GM19043 (cell line): Measurements from ENCODE around the gene PITX1.

ENCODE experiments used
- ATAC-seq: cut with Tn5 transposase; IDR thresholded peaks from one replicate; pipeline ENCODE4 v1.9.1; 2021; ENCODE audit warnings: low read depth; ENCODE audit not compliant: unreplicated experiment

Gene PITX1

GRCh38 chr5:134979416-134979815 lies 54.6 kb downstream of the PITX1 start:
- ATAC-seq, result no peak
